Measurements from ENCODE around the gene TSPAN18.

DNA sequence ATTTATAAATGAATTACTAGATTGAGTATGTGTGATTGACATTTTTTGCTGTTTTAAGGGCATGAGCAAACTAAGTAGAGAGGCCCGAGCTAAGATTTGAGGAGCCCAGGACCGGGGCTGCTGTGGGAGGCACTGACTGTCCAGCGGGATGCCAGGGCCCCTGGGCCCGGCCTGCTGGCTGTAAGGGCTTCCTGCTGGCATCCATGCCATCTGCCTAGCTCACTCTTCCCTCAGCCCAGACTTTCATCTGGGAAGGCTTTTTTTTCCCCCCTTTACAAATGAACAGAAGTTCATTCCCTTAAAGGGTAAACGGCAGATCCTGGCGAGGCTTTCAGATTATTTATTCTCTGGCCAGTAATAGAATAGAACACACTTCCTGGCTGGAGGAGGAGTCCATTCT lies 239.9 kb downstream of the TSPAN18 start:
- TF ChIP-seq, protein P1, sequence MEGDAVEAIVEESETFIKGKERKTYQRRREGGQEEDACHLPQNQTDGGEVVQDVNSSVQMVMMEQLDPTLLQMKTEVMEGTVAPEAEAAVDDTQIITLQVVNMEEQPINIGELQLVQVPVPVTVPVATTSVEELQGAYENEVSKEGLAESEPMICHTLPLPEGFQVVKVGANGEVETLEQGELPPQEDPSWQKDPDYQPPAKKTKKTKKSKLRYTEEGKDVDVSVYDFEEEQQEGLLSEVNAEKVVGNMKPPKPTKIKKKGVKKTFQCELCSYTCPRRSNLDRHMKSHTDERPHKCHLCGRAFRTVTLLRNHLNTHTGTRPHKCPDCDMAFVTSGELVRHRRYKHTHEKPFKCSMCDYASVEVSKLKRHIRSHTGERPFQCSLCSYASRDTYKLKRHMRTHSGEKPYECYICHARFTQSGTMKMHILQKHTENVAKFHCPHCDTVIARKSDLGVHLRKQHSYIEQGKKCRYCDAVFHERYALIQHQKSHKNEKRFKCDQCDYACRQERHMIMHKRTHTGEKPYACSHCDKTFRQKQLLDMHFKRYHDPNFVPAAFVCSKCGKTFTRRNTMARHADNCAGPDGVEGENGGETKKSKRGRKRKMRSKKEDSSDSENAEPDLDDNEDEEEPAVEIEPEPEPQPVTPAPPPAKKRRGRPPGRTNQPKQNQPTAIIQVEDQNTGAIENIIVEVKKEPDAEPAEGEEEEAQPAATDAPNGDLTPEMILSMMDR (IDR thresholded peaks at IDR 0.05), result no peak
- no peak for TF ChIP-seq POLR2A (IDR thresholded peaks at IDR 0.05)

Measured in ovary (tissue), 3 donors.